HEK293 (cell line): ENCODE results near the gene KIF21A.

Experiments
- CTCF ChIA-PET: fragments of 350-600 bp; formaldehyde crosslinking; extraction: SDS; loops from one replicate; lab custom pipeline; 2021; ENCODE audit warnings: antibody characterized with exemption; lab: Yijun Ruan, JAX
- POLR2A ChIA-PET: fragments of 300-600 bp; formaldehyde crosslinking; extraction: SDS; loops from one replicate; lab custom pipeline; 2020; ENCODE audit warnings: antibody characterized with exemption, inconsistent platforms; lab: Yijun Ruan, JAX
- H3K27ac ChIP-seq: fragments of 200-500 bp; sonication (Bioruptor generic); 2 replicates; pipeline ENCODE4 v1.5.1; 2014; ENCODE audit warnings: low read depth, low read length, control low read depth, inconsistent platforms; ENCODE audit errors: extremely low read depth
- H3K36me3 ChIP-seq, 2 experiments: fragments of 200-500 bp in 1 of 2; sonication (Bioruptor generic) in 1 of 2; 1 replicate in 1 of 2; 2 replicates in 1 of 2; pipeline ENCODE4 v1.5.1; 2014 to 2017; ENCODE audit warnings: inconsistent platforms in 2 of 2, low read length in 2 of 2; ENCODE audit not compliant: control insufficient read depth in 2 of 2, insufficient read depth in 1 of 2
- H3K4me1 ChIP-seq: fragments of 200-500 bp; sonication (Bioruptor generic); 2 replicates; pipeline ENCODE4 v1.5.1; 2014; ENCODE audit warnings: mild to moderate bottlenecking, low read length, inconsistent platforms; ENCODE audit not compliant: control insufficient read depth, insufficient read depth
- H3K4me3 ChIP-seq: 2 replicates; pipeline ENCODE4 v1.5.1; 2011; ENCODE audit warnings: low read depth, mild to moderate bottlenecking, control low read depth, low read length, moderate library complexity
- H3K9me3 ChIP-seq: fragments of 200-500 bp; sonication (Bioruptor generic); 2 replicates; pipeline ENCODE4 v1.5.1; 2014; ENCODE audit warnings: low read depth, low read length, inconsistent platforms; ENCODE audit not compliant: control insufficient read depth, insufficient read depth
- GFI1B ChIP-seq: fragments of 450-650 bp; formaldehyde crosslinking; IDR thresholded peaks from 2 replicates; pipeline ENCODE4 v1.5.1; 2016; ENCODE audit warnings: missing biosample characterization, missing genetic modification characterization
- GLI4 ChIP-seq: fragments of 450-650 bp; formaldehyde crosslinking; IDR thresholded peaks from 2 replicates; pipeline ENCODE4 v1.5.1; 2016; ENCODE audit warnings: missing biosample characterization, missing genetic modification characterization
- OVOL3 ChIP-seq: fragments of 450-650 bp; formaldehyde crosslinking; IDR thresholded peaks from 2 replicates; pipeline ENCODE4 v1.5.1; 2016; ENCODE audit warnings: missing biosample characterization, missing genetic modification characterization
- PRDM1 ChIP-seq: fragments of 450-650 bp; formaldehyde crosslinking; IDR thresholded peaks from 2 replicates; pipeline ENCODE4; 2016; ENCODE audit warnings: missing biosample characterization, missing genetic modification characterization
- TRIM28 ChIP-seq: IDR thresholded peaks from 2 replicates; pipeline ENCODE4 v1.6.1; 2011; ENCODE audit warnings: low read length, control low read depth, borderline replicate concordance
- ZBTB20 ChIP-seq: fragments of 450-650 bp; formaldehyde crosslinking; IDR thresholded peaks from 2 replicates; pipeline ENCODE4 v1.5.1; 2016; ENCODE audit warnings: missing biosample characterization, missing genetic modification characterization
- ZBTB21 ChIP-seq: fragments of 450-650 bp; formaldehyde crosslinking; IDR thresholded peaks from 2 replicates; pipeline ENCODE4 v1.5.1; 2017; ENCODE audit warnings: missing biosample characterization, missing genetic modification characterization
- ZEB2 ChIP-seq: fragments of 450-650 bp; formaldehyde crosslinking; IDR thresholded peaks from 2 replicates; pipeline ENCODE4 v1.5.1; 2016; ENCODE audit warnings: missing biosample characterization, missing genetic modification characterization
- ZNF138 ChIP-seq: fragments of 450-650 bp; formaldehyde crosslinking; IDR thresholded peaks from 2 replicates; pipeline ENCODE4 v1.5.1; 2016; ENCODE audit warnings: missing biosample characterization, missing genetic modification characterization, borderline replicate concordance
- ZNF223 ChIP-seq: fragments of 450-650 bp; formaldehyde crosslinking; IDR thresholded peaks from 2 replicates; pipeline ENCODE4 v1.5.1; 2016; ENCODE audit warnings: missing biosample characterization, missing genetic modification characterization
- ZNF239 ChIP-seq: fragments of 450-650 bp; formaldehyde crosslinking; IDR thresholded peaks from 2 replicates; pipeline ENCODE4 v1.5.1; 2016; ENCODE audit warnings: missing biosample characterization, missing genetic modification characterization
- ZNF248 ChIP-seq: fragments of 450-650 bp; formaldehyde crosslinking; IDR thresholded peaks from 2 replicates; pipeline ENCODE4 v1.5.1; 2017; ENCODE audit warnings: missing biosample characterization, missing genetic modification characterization
- ZNF266 ChIP-seq: fragments of 450-650 bp; formaldehyde crosslinking; IDR thresholded peaks from 2 replicates; pipeline ENCODE4 v1.5.1; 2016; ENCODE audit warnings: missing biosample characterization, missing genetic modification characterization, low read depth
- ZNF354C ChIP-seq: fragments of 450-650 bp; formaldehyde crosslinking; IDR thresholded peaks from 2 replicates; pipeline ENCODE4 v1.5.1; 2016; ENCODE audit warnings: missing biosample characterization, missing genetic modification characterization, low read depth, borderline replicate concordance
- ZNF585B ChIP-seq: fragments of 450-650 bp; formaldehyde crosslinking; IDR thresholded peaks from 2 replicates; pipeline ENCODE4 v1.5.1; 2016; ENCODE audit warnings: missing biosample characterization, missing genetic modification characterization
- ZNF621 ChIP-seq: fragments of 450-650 bp; formaldehyde crosslinking; IDR thresholded peaks from 2 replicates; pipeline ENCODE4 v1.5.1; 2017; ENCODE audit warnings: missing biosample characterization, missing genetic modification characterization
- ZNF654 ChIP-seq: fragments of 450-650 bp; formaldehyde crosslinking; IDR thresholded peaks from 2 replicates; pipeline ENCODE4 v1.5.1; 2016; ENCODE audit warnings: low read depth, missing biosample characterization, missing genetic modification characterization
- ZNF670 ChIP-seq: fragments of 450-650 bp; formaldehyde crosslinking; IDR thresholded peaks from 2 replicates; pipeline ENCODE4 v1.5.1; 2016; ENCODE audit warnings: missing biosample characterization, missing genetic modification characterization, low read depth
- TF ChIP-seq, protein P1 (sequence below): sonication (generic); formaldehyde crosslinking; IDR thresholded peaks from 2 replicates; pipeline ENCODE4 v1.8.1; 2022; ENCODE audit warnings: mild to moderate bottlenecking, moderate library complexity, missing genetic modification reagents
- TF ChIP-seq, protein P2 (sequence below): fragments of 450-650 bp; formaldehyde crosslinking; IDR thresholded peaks from 2 replicates; pipeline ENCODE4 v1.5.0; 2017; ENCODE audit warnings: missing biosample characterization, missing genetic modification characterization, borderline replicate concordance
- TF ChIP-seq, protein P3 (sequence below): fragments of 450-650 bp; formaldehyde crosslinking; IDR thresholded peaks from 2 replicates; pipeline ENCODE4 v1.5.1; 2016; ENCODE audit warnings: missing biosample characterization, missing genetic modification characterization

Gene KIF21A

DNA sequence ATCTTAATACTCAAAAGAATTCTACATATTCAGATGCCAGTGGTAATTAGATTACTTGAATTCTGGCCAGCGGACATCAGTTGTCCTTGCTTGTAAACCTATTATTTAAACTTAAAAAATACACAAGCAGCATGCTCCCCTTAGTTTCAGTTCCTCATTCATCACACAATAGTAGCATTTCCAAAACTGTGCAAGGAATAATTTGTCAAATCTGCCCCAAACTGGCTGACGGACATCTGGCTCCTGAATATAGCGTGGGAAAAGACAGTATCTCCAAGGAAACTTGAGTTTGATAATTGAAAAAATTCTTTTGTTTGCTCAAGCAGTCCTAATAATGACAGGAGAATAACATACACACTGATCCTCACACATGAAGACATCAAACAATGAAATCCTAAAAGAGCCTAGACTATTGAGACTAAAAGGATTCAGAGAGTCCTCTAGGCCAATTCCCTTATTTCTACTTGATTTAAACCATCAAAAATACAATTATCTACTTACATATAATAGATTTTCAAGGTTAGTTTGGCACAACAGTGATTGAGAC, 90.4 kb downstream of the KIF21A start:
- H3K27ac ChIP-seq: no peak overlapping the region
- no peak for TF ChIP-seq ZNF654 (tag by site-specific recombination)
- TF ChIP-seq, protein P1, sequence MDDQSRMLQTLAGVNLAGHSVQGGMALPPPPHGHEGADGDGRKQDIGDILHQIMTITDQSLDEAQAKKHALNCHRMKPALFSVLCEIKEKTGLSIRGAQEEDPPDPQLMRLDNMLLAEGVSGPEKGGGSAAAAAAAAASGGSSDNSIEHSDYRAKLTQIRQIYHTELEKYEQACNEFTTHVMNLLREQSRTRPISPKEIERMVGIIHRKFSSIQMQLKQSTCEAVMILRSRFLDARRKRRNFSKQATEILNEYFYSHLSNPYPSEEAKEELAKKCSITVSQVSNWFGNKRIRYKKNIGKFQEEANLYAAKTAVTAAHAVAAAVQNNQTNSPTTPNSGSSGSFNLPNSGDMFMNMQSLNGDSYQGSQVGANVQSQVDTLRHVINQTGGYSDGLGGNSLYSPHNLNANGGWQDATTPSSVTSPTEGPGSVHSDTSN (CRISPR knock-in tag): no peak
- no peak for TF ChIP-seq ZNF248 (tag by site-specific recombination)
- TF ChIP-seq ZNF223 (tag by site-specific recombination): no peak
- no peak for TF ChIP-seq ZNF670 (tag by site-specific recombination)
- TF ChIP-seq ZBTB21 (tag by site-specific recombination): no peak
- TF ChIP-seq OVOL3 (tag by site-specific recombination): no peak
- no peak for TF ChIP-seq ZNF138 (tag by site-specific recombination)
- TF ChIP-seq, protein P2, sequence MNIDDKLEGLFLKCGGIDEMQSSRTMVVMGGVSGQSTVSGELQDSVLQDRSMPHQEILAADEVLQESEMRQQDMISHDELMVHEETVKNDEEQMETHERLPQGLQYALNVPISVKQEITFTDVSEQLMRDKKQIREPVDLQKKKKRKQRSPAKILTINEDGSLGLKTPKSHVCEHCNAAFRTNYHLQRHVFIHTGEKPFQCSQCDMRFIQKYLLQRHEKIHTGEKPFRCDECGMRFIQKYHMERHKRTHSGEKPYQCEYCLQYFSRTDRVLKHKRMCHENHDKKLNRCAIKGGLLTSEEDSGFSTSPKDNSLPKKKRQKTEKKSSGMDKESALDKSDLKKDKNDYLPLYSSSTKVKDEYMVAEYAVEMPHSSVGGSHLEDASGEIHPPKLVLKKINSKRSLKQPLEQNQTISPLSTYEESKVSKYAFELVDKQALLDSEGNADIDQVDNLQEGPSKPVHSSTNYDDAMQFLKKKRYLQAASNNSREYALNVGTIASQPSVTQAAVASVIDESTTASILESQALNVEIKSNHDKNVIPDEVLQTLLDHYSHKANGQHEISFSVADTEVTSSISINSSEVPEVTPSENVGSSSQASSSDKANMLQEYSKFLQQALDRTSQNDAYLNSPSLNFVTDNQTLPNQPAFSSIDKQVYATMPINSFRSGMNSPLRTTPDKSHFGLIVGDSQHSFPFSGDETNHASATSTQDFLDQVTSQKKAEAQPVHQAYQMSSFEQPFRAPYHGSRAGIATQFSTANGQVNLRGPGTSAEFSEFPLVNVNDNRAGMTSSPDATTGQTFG: no peak
- TF ChIP-seq, protein P3, sequence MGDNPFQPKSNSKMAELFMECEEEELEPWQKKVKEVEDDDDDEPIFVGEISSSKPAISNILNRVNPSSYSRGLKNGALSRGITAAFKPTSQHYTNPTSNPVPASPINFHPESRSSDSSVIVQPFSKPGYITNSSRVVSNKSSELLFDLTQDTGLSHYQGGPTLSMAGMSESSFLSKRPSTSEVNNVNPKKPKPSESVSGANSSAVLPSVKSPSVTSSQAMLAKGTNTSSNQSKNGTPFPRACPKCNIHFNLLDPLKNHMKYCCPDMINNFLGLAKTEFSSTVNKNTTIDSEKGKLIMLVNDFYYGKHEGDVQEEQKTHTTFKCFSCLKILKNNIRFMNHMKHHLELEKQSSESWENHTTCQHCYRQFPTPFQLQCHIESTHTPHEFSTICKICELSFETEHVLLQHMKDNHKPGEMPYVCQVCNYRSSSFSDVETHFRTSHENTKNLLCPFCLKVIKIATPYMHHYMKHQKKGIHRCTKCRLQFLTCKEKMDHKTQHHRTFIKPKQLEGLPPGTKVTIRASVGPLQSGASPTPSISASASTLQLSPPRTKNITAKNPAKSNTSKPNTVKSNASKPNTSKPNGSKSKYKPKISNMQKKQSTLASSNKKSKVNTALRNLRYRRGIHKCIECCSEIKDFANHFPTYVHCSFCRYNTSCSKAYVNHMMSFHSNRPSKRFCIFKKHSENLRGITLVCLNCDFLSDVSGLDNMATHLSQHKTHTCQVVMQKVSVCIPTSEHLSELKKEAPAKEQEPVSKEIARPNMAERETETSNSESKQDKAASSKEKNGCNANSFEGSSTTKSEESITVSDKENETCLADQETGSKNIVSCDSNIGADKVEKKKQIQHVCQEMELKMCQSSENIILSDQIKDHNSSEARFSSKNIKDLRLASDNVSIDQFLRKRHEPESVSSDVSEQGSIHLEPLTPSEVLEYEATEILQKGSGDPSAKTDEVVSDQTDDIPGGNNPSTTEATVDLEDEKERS (tag by site-specific recombination): no peak
- no peak for TF ChIP-seq GLI4
- TF ChIP-seq PRDM1 (tag by site-specific recombination): no peak
- TF ChIP-seq ZBTB20 (tag by site-specific recombination): no peak
- TF ChIP-seq ZNF354C (tag by site-specific recombination): no peak
- TF ChIP-seq TRIM28: no peak
- H3K4me1 ChIP-seq: no peaks in the 10 kb centered on the region
- POLR2A ChIA-PET: no interaction called here
- CTCF ChIA-PET: no interaction called here
- peaks cover 0 to 21% of the 10 kb centered on the region in 2 experiments; a peak in 1 of 3 replicates for H3K36me3 ChIP-seq
- H3K9me3 ChIP-seq: no peaks in the 10 kb centered on the region
- no peak overlapping the region for H3K4me3 ChIP-seq

DNA sequence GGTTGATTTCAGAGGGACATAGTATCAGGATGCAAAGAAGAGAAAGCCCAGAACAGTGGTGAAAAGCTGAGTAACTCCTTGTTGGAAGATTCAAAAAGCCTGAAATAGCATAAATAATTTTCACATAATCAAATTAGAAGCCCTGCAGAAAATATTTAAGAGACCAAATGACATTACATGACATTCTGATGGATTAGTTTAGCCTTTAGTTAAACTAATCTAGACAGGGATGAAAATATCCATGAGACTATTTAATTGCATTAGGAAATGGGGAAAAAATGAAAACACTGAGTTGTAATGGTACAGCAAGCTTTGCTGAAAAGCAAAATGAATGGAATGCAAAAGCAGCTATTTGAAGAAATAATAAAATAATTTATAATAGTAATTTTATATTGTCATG, 91.8 kb downstream of the KIF21A start:
- no peak overlapping the region for H3K27ac ChIP-seq
- POLR2A ChIA-PET: no interaction called here
- no peak for TF ChIP-seq ZNF621 (tag by site-specific recombination)
- no peak for TF ChIP-seq ZNF585B (tag by site-specific recombination)
- TF ChIP-seq ZEB2 (tag by site-specific recombination): no peak
- no peak for TF ChIP-seq GFI1B (tag by site-specific recombination)
- TF ChIP-seq ZNF266 (tag by site-specific recombination): no peak
- no peak for TF ChIP-seq ZNF239 (tag by site-specific recombination)
- peaks cover 0 to 11% of the 10 kb centered on the region in 2 experiments; a peak in 1 of 3 replicates for H3K36me3 ChIP-seq
- H3K4me3 ChIP-seq: no peak overlapping the region
- no peaks in the 10 kb centered on the region for H3K4me1 ChIP-seq
- CTCF ChIA-PET: no interaction called here
- no peaks in the 10 kb centered on the region for H3K9me3 ChIP-seq
